ENCODE results near the gene NEGR1.
"Not testable (repeated sequence)": the region's sequence is repeated elsewhere in the genome, so short reads cannot be mapped to it uniquely, and the experiment has no call there.

The NEGR1 gene

DNA sequence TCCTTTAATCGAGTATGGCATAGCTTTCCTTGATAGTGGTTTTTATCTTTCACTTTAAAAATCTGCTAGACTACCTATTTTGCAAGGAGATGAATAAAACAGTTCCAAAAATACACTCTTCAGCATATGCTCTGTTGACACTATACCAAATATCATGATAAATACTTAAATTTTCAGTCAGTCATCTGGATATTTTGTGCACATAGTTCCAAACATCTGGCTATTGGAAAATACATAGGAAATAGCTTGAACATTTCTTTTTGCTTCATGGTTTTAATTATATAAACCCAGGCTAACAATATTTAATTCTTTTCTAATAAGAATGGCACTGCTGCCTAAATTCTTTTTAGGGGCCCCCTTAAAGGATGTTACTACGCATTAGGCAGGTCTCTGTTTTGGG lies 342.1 kb downstream of the NEGR1 start:
- DNase-seq = no peak
- no peaks in the 10 kb centered on the region for H3K4me1 Mint-ChIP-seq
- H3K4me3 Mint-ChIP-seq = no peak overlapping the region
- H3K27ac Mint-ChIP-seq = no peak overlapping the region
- no peaks in the 10 kb centered on the region for H3K9me3 Mint-ChIP-seq
- no peaks in the 10 kb centered on the region for H3K27me3 Mint-ChIP-seq
- no peaks in the 10 kb centered on the region for H3K36me3 Mint-ChIP-seq
- CTCF ChIA-PET = no interaction called here

DNA sequence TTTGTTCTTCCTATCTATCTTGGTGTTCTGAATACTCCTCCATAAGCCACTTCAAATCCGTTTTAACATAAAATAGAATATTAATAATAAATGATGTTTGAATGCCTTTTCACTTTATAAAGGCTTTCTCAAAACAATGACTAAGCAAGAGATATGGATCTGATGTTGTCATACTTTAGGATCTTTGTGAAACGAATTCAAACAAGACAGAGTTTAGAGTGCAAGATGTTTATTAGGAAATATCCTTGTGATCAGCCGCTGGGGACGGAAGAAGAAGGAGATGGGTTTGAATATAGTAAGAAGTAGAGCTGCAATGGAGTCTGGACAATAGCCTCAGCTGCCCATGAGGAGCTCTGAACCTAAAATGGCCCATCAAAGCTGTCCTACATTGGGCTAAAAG lies 351.8 kb downstream of the NEGR1 start:
- no peak overlapping the region for H3K27ac Mint-ChIP-seq
- no peaks in the 10 kb centered on the region for H3K27me3 Mint-ChIP-seq
- no peak overlapping the region for H3K4me3 Mint-ChIP-seq
- no peaks in the 10 kb centered on the region for H3K36me3 Mint-ChIP-seq
- no peak for DNase-seq
- H3K4me1 Mint-ChIP-seq = no peaks in the 10 kb centered on the region
- CTCF ChIA-PET = no interaction called here
- H3K9me3 Mint-ChIP-seq = no peaks in the 10 kb centered on the region

DNA sequence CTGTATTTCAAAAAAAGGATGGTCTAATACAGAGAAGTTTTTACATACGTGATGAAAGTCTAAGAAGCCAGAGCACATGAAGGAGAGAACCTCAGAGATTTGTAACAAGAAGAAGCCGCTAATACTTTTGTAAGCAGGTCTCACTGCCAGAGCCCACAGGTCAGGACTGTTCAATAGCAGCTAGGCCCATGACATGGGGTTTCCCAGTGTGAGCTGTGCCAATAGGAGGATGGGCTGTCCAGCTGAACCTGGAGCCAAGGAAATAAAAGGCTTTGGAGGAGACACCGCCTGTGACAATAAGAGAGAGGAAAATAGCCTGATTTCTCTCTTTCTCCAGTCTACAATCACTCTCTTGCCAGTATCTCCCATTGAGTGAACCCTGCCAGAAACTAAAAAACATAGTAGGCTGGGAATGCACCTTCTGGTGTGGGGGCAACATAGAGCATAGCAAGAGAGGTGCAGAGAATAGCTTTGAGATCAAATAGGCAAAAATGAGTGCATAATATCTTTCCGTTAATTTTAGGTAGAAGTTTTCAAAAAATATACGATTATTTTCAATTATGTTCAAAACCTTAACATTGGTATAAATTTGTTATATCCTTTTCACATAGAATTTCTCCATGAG lies 360.3 kb downstream of the NEGR1 start:
- H3K4me3 Mint-ChIP-seq = no peak overlapping the region
- H3K4me1 Mint-ChIP-seq = no peaks in the 10 kb centered on the region
- H3K27me3 Mint-ChIP-seq = no peaks in the 10 kb centered on the region
- no peak for DNase-seq
- CTCF ChIA-PET = no interaction called here
- H3K36me3 Mint-ChIP-seq = no peaks in the 10 kb centered on the region
- H3K27ac Mint-ChIP-seq = no peak overlapping the region
- H3K9me3 Mint-ChIP-seq = no peaks in the 10 kb centered on the region

DNA sequence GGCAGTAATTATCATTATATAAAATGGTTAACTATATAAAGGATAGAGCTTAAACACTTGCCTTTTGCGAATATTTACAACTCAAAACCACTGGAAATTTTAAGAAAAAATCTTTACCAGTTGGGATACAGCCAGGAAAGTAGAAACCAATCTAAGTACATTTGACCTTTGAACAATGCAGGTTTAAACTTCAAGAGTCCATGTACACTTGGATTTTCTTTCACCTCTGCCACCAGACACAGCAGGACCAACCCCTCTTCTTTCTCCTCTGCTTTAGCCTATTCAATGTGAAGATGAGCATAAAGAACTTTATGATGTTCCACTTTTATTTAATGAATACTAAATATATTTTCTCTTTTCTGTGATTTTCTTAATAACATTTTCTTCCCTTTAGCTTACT lies 361.1 kb downstream of the NEGR1 start:
- no peak overlapping the region for H3K27ac Mint-ChIP-seq
- no peak for DNase-seq
- H3K4me1 Mint-ChIP-seq = no peaks in the 10 kb centered on the region
- H3K27me3 Mint-ChIP-seq = no peaks in the 10 kb centered on the region
- no peak overlapping the region for H3K4me3 Mint-ChIP-seq
- H3K9me3 Mint-ChIP-seq = peaks cover 3% of the 10 kb centered on the region
- CTCF ChIA-PET = no interaction called here
- H3K36me3 Mint-ChIP-seq = no peaks in the 10 kb centered on the region

DNA sequence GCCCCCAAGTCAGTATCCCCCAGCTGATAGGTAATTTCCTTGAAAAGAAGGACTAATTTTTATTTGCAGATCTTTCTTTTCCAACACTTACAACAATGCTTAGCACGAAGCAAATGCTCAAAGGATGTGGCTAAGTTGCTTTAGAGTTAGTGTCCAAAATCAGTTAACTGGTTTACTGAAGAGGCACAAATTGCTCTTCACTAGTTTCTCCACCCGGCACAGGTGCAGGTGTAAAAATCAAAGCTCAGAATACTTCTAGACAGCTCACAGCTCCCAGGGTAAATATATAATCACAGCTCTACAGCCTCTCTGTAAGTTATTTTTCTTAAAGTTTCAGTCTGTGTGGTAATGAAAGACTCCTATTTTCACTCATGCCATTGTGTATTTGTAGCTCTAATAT lies 361.8 kb downstream of the NEGR1 start:
- Mint-ChIP-seq H3K36me3 (no peaks in the 10 kb centered on the region), H3K4me1 (no peaks in the 10 kb centered on the region), H3K4me3 (no peak overlapping the region), H3K27ac (no peak overlapping the region), H3K27me3 (no peaks in the 10 kb centered on the region), H3K9me3 (peaks cover 5% of the 10 kb centered on the region)
- CTCF ChIA-PET = no interaction called here
- no peak for DNase-seq

DNA sequence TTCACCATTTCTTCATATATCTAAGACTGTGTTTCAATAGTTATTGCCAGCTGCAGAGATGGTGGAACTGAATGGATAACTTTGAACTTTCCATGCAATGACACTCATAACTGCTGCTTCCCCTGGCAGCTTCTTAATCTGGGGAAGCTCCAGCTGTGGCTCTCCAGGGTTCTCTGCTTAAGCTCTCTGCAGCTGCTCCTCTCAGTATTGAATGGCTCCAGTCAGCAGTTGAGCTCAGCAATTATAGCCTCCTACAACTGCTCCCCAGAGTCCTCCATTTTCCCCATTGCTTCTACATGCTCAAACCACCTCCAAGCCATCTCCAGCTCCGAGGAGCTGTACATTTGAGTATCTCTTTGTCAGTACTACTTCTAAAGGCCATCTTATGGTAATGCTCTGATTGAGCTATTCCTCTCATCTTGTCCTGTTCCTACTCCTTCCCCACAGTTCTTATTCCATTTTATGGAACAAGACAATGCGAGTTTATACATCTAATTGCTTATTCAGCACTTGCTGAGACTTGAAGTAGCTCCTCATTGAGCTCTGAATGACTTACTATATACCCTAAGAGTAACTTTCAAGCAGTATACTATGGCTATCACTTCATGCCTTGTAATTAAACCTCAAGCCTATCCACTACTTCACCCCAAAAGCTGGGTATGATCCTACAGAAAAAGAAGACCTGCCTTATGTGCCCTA lies 362.4 kb downstream of the NEGR1 start:
- H3K36me3 Mint-ChIP-seq = no peaks in the 10 kb centered on the region
- H3K27me3 Mint-ChIP-seq = no peaks in the 10 kb centered on the region

DNA sequence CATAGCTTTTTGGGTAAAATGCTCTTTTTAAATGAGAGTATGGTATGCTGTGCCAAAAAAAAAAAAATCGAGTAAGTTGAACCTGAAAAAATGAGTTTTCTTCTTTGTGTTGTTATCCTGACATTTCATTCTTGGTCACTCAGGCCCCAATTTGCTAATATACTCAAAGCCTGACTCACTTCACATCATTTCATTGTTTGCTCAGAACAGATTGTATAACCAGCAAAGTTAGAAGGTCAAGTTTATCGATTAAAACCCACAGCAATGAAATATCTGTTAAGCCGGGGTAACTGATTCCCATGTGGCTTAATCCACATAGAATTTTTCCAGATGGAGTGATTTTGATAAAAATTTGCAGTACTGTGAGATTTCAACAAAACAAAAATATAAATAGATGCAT lies 363.7 kb downstream of the NEGR1 start:
- DNase-seq = no peak
- no peak overlapping the region for H3K27ac Mint-ChIP-seq
- H3K36me3 Mint-ChIP-seq = no peaks in the 10 kb centered on the region
- no peaks in the 10 kb centered on the region for H3K4me1 Mint-ChIP-seq
- H3K9me3 Mint-ChIP-seq = peaks cover 5% of the 10 kb centered on the region
- H3K4me3 Mint-ChIP-seq = no peak overlapping the region
- CTCF ChIA-PET = interaction anchor here (1.1 kb wide), 1 partner anchor 15 kb away, joined by 4 read pairs; no protein-coding TSS in a partner anchor
- no peaks in the 10 kb centered on the region for H3K27me3 Mint-ChIP-seq

More for the DNA sequence above, 362.4 kb downstream of the NEGR1 start:
- no peak for DNase-seq
- Mint-ChIP-seq H3K27ac (no peak overlapping the region), H3K4me1 (no peaks in the 10 kb centered on the region), H3K9me3 (peaks cover 5% of the 10 kb centered on the region), H3K4me3 (no peak overlapping the region)
- CTCF ChIA-PET = interaction anchor here (1.1 kb wide), 1 partner anchor 16 kb away, joined by 4 read pairs; no protein-coding TSS in a partner anchor

DNA sequence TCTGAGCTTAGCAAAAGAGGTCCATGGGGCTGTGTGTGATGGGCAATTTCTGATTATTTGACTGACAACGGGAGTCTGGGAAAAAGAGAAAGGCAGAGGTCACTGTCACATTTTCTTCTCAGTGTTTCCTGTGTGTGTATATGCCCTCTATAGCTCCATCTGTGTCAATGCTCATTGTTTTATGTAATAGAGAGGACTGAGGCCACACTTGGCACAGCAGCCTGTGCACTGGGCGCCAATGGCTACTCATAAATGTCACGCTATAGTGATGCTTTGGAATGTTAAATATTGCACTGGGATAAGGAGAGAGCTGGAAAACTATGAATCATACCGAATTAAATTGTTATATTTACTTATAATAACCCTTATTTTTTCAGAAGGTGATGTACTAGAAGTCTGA lies 365.4 kb downstream of the NEGR1 start:
- CTCF ChIA-PET = no interaction called here
- no peaks in the 10 kb centered on the region for H3K36me3 Mint-ChIP-seq
- no peaks in the 10 kb centered on the region for H3K27me3 Mint-ChIP-seq
- no peaks in the 10 kb centered on the region for H3K4me1 Mint-ChIP-seq
- no peak overlapping the region for H3K4me3 Mint-ChIP-seq
- peaks cover 5% of the 10 kb centered on the region for H3K9me3 Mint-ChIP-seq
- DNase-seq = no peak
- no peak overlapping the region for H3K27ac Mint-ChIP-seq

DNA sequence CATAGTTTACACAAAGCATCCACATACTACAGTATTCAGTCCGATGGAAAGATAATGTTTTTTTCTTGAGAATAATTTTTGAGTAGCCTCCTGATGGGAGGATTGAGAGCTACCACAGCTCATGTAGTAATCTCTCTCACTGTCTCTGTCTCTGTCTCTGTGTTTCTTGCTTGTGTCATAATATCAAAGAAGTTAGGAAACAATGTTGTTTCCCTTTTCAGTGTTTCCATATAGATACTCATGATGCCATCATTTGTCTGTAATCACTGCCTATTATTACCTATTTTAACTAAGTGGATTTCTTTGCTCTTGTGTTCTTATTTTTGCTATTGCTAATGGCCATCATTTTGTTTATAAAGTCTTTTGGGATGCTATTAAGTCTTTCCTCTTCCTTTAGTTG lies 367.7 kb downstream of the NEGR1 start:
- no peak overlapping the region for H3K4me3 Mint-ChIP-seq
- peaks cover 5% of the 10 kb centered on the region for H3K9me3 Mint-ChIP-seq
- no peaks in the 10 kb centered on the region for H3K27me3 Mint-ChIP-seq
- no peak overlapping the region for H3K27ac Mint-ChIP-seq
- DNase-seq = no peak
- no peaks in the 10 kb centered on the region for H3K36me3 Mint-ChIP-seq
- CTCF ChIA-PET = no interaction called here
- no peaks in the 10 kb centered on the region for H3K4me1 Mint-ChIP-seq

DNA sequence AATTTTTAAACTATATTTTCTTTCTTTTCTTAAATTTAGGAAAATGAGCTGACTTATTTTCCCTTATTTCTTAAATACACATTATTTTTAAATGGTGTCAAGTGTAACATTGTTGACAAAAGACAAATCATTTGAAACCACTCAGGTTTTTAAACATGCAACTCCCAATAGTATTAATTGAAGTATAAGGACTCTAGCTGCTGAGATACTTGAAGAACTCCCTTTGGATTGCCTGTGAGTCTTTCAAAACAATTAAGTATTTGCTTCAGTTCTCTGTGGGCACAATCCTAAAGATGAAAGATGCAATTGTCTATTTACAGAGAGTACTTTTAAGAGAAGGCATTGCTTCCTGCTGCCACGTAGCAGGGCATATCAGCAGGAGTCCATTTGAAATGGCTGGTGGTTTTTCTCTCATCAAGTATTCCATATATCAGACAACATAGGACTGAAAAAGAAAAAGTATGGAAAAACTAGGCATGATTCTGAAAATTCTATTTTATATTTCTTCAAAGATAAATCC lies 373.4 kb downstream of the NEGR1 start:
- CTCF ChIA-PET = no interaction called here
- Mint-ChIP-seq H3K36me3 (no peaks in the 10 kb centered on the region), H3K27me3 (no peaks in the 10 kb centered on the region)

DNA sequence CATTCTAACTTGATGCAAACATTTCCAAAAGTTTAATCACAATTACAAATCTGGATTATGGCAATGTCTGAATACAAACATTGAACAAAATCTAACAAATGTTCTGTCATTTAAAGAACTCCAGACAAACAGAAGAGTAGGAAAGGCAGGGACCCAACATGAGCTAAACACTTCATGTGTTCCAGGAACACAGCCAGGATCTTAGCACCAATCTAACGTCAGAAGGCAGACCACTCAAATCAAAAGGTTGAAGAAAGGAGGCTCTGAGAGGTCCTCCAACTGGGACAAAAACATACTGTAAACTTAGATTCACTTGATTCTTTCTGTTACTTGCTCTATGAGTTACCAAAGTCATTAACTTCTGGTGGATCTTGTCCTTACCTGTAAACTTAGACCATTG lies 374.0 kb downstream of the NEGR1 start:
- no peaks in the 10 kb centered on the region for H3K4me1 Mint-ChIP-seq
- no peak overlapping the region for H3K4me3 Mint-ChIP-seq
- H3K27ac Mint-ChIP-seq = no peak overlapping the region
- H3K9me3 Mint-ChIP-seq = no peaks in the 10 kb centered on the region
- no peaks in the 10 kb centered on the region for H3K36me3 Mint-ChIP-seq
- no peaks in the 10 kb centered on the region for H3K27me3 Mint-ChIP-seq
- CTCF ChIA-PET = no interaction called here
- no peak for DNase-seq

More for the DNA sequence above, 373.4 kb downstream of the NEGR1 start:
- Mint-ChIP-seq H3K27ac (no peak overlapping the region), H3K9me3 (no peaks in the 10 kb centered on the region), H3K4me1 (no peaks in the 10 kb centered on the region), H3K4me3 (no peak overlapping the region)
- DNase-seq = no peak

DNA sequence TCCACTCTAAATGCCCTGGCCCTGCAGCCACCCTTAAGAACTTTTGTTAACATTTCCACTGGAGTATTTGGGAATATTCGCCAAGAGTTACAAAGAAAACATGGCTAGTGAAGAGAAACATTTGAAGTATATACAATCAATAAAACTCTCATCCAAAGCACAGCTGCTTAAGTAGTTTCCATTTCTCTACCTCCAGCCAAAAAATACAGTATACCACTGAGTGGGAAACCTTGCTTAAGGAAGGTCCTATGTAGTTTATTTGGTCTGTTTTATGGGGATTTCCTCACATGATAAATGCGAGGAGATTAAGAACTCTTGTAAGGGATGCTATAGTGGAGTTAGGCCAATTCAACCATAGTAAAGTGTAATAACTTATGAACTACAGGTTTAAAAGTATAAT lies 382.5 kb downstream of the NEGR1 start:
- Mint-ChIP-seq H3K9me3 (no peaks in the 10 kb centered on the region), H3K36me3 (no peaks in the 10 kb centered on the region)
- CTCF ChIA-PET = no interaction called here

DNA sequence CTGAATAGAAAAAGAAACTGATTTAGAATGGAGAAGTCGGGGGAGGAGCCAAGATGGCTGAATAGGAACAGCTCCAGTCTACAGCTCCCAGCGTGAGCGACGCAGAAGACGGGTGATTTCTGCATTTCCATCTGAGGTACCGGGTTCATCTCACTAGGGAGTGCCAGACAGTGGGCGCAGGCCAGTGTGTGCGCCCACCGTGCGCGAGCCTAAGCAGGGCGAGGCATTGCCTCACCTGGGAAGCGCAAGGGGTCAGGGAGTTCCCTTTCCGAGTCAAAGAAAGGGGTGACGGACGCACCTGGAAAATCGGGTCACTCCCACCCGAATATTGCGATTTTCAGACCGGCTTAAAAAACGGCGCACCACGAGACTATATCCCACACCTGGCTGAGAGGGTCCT lies 394.2 kb downstream of the NEGR1 start:
- H3K4me1 Mint-ChIP-seq, DNase-seq, H3K36me3 Mint-ChIP-seq, H3K27ac Mint-ChIP-seq, H3K4me3 Mint-ChIP-seq, H3K27me3 Mint-ChIP-seq, H3K9me3 Mint-ChIP-seq, CTCF ChIA-PET: not testable (repeated sequence)

More for the DNA sequence above, 382.5 kb downstream of the NEGR1 start:
- Mint-ChIP-seq H3K27me3 (no peaks in the 10 kb centered on the region), H3K4me3 (no peak overlapping the region), H3K4me1 (no peaks in the 10 kb centered on the region), H3K27ac (no peak overlapping the region)
- no peak for DNase-seq

DNA sequence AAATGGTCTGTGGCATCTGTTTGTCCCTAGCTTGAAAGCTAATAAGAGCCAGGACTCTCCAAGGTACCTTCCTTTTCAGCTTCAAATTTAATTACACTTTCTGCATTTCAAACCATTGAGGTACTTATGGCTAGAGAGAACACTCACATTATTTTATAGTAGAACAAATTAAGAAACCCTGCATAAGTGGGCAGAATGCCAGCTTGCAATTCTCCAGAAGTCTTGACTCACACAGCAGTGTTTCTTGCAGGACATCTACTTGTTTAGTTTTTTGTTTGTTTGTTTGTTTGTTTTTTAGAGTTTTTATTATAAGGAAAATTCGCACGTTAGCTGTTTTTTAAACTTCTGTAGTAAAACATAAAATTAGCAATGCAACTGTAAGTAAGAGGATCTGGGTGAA lies 397.2 kb downstream of the NEGR1 start:
- Mint-ChIP-seq H3K36me3 (no peaks in the 10 kb centered on the region), H3K9me3 (peaks cover 3% of the 10 kb centered on the region), H3K27ac (no peak overlapping the region), H3K27me3 (no peaks in the 10 kb centered on the region), H3K4me3 (no peak overlapping the region), H3K4me1 (no peaks in the 10 kb centered on the region)
- no peak for DNase-seq
- CTCF ChIA-PET = no interaction called here

DNA sequence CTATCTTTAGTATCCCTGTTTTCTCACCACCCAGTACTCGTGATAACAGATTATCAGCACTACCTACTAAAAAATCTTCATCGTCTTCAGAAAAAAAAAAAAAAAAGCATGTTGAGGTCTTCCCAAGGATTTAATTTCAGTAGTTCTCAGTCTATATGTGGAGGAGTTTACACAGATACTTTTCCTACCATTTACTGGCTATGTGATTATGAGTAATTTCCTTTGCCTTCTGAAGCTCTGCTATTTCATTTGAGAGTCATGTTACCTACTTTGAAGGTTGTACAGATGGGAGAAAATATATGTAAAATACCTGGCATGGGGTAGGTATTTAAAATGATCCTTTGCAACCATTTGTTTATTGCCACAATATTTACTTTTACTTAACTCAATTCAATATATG lies 399.7 kb downstream of the NEGR1 start:
- CTCF ChIA-PET = interaction anchor here (0.7 kb wide), 1 partner anchor 155 kb away, joined by 4 read pairs; no protein-coding TSS in a partner anchor
- Mint-ChIP-seq H3K9me3 (peaks cover 3% of the 10 kb centered on the region), H3K27ac (no peak overlapping the region), H3K27me3 (no peaks in the 10 kb centered on the region), H3K4me1 (no peaks in the 10 kb centered on the region), H3K4me3 (no peak overlapping the region), H3K36me3 (no peaks in the 10 kb centered on the region)
- no peak for DNase-seq

Data from activated naive CD4-positive, alpha-beta T cell treated with anti-CD3 and anti-CD28 coated beads, Interleukin-2, amount 10 ng/mL, durations not matched to agents 7 days and 5 days (primary cell).